Stomach (tissue), 4 donors: ENCODE measurements around the gene KLRD1.

ENCODE experiments used
- CTCF ChIP-seq, 7 experiments: fragments of 450-650 bp in 4 of 7; fragments of 200-600 bp in 3 of 7; sonication (generic) in 3 of 7; IDR thresholded peaks; one replicate each; pipeline ENCODE4 v1.5.1; 2016 to 2019; ENCODE audit warnings: antibody characterized with exemption in 7 of 7, control low read depth in 2 of 7, mild to moderate bottlenecking in 1 of 7
- POLR2AphosphoS5 ChIP-seq, 3 donors: sonication (generic); formaldehyde crosslinking; IDR thresholded peaks; one replicate each; pipeline ENCODE4 v1.6.1; 2016; ENCODE audit warnings: antibody characterized with exemption in 3 of 3

GRCh38 chr12:10363914-10364814 is 56.5 kb downstream of the KLRD1 start:
- peak in 1 of 3 donors; percentile 36 for TF ChIP-seq POLR2AphosphoS5 (IDR thresholded peaks at IDR 0.05)
- TF ChIP-seq CTCF (IDR thresholded peaks at IDR 0.05): no peak
